ENCODE measurements around the gene ATG4C.

ATG4C gene

GRCh38 chr1:62790716-62791115, 6.8 kb downstream of the ATG4C start:
- TF ChIP-seq CTCF (IDR thresholded peaks at IDR 0.05; ENCODE audit: insufficient read depth, missing control alignments) = no peak
- DNase-seq (ENCODE audit: insufficient read length, low spot score) (no peak), FAIRE-seq (no peak)

- DNase-seq (ENCODE audit: insufficient read length, low spot score) (no peak), FAIRE-seq (no peak)
- TF ChIP-seq CTCF (IDR thresholded peaks at IDR 0.05; ENCODE audit: insufficient read depth, missing control alignments) = no peak
These were observed 10.1 kb downstream of the ATG4C start for GRCh38 chr1:62794053-62794452.

- FAIRE-seq (no peak), DNase-seq (ENCODE audit: insufficient read length, low spot score) (no peak)
- no peak for TF ChIP-seq CTCF (IDR thresholded peaks at IDR 0.05; ENCODE audit: insufficient read depth, missing control alignments)
These were observed 12.3 kb downstream of the ATG4C start for GRCh38 chr1:62796221-62796620.

DNA sequence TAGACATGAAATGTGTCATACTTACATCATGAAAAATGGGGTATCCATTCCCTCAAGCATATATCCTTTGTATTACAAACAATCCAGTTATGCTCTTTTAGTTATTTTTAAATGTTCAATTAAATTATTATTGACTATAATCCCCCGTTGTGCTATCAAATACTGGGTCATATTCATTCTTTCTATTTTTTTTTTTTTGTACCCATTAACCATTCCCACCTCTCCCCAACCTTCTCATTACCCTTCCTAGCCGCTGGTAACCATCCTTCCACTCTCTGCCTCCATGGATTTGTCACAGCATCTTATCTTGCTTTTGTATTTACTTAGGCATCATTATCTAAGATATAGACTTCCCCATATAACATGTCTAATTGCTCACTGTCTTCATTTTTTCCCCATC, 15.8 kb downstream of the ATG4C start:
- DNase-seq (ENCODE audit: insufficient read length, low spot score) (no peak), FAIRE-seq (no peak)
- TF ChIP-seq CTCF (IDR thresholded peaks at IDR 0.05; ENCODE audit: insufficient read depth, missing control alignments) = no peak

DNA sequence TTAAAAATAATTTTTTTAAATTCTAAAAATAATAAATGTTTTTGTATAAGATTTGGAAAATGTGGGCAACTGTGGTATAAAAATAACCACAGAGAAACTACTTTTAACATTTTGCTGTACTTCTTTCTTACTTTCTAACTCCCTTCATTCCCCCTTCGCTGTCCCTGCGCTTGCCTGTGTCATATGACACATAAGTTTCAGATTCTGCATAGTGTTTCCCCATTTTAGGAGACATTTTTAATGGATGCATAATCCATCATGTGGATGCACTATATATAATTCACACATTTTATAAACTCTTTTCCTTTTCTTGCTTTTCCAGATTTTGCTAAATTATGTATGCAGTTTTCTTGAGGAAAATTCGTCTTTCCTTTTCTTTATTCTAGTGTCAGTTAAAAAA, 16.3 kb downstream of the ATG4C start:
- no peak for TF ChIP-seq CTCF (IDR thresholded peaks at IDR 0.05; ENCODE audit: insufficient read depth, missing control alignments)
- no peak for DNase-seq (ENCODE audit: insufficient read length, low spot score)
- no peak for FAIRE-seq

- FAIRE-seq = no peak
- TF ChIP-seq CTCF (IDR thresholded peaks at IDR 0.05; ENCODE audit: insufficient read depth, missing control alignments) = no peak
These were observed 16.9 kb downstream of the ATG4C start for GRCh38 chr1:62800825-62801306.

GRCh38 chr1:62809788-62810187, 25.9 kb downstream of the ATG4C start:
- DNase-seq (ENCODE audit: insufficient read length, low spot score) = no peak
- TF ChIP-seq CTCF (IDR thresholded peaks at IDR 0.05; ENCODE audit: insufficient read depth, missing control alignments) = no peak
- peak; percentile 21 for FAIRE-seq

More at GRCh38 chr1:62800825-62801306, 16.9 kb downstream of the ATG4C start:
- no peak for DNase-seq (ENCODE audit: insufficient read length, low spot score)

All from D721Med (cell line).